ENCODE measurements around the gene F5.
A peak's percentile ranks its signal among the peaks of the same experiment; 100 is the strongest.
"Not testable (repeated sequence)": the region's sequence is repeated elsewhere in the genome, so short reads cannot be mapped to it uniquely, and the experiment has no call there.

F5 gene

GRCh38 chr1:169546087-169546995 is 39.9 kb downstream of the F5 start:
- H3K27me3 ChIP-seq (ENCODE audit: insufficient read depth, poor library complexity, severe bottlenecking), result no peaks in the 10 kb centered on the region
- H3K4me3 ChIP-seq (ENCODE audit: severe bottlenecking), result no peak overlapping the region
- ATAC-seq (ENCODE audit: low read depth) (peak; percentile 88), DNase-seq (ENCODE audit: low spot score) (no peak)
- H3K36me3 ChIP-seq (ENCODE audit: low read depth), result no peaks in the 10 kb centered on the region
- H3K9me3 ChIP-seq (ENCODE audit: severe bottlenecking), result no peaks in the 10 kb centered on the region
- H3K4me1 ChIP-seq (ENCODE audit: insufficient read depth, poor library complexity, severe bottlenecking), result no peaks in the 10 kb centered on the region
- no peak overlapping the region for H3K27ac ChIP-seq (ENCODE audit: poor library complexity, severe bottlenecking)
- TF ChIP-seq CTCF (IDR thresholded peaks at IDR 0.05; ENCODE audit: poor library complexity, severe bottlenecking), result peak; percentile 94

GRCh38 chr1:169545472-169545871 is 40.8 kb downstream of the F5 start:
- ATAC-seq (ENCODE audit: low read depth) (no peak), DNase-seq (ENCODE audit: low spot score) (no peak)
- H3K4me1 ChIP-seq (ENCODE audit: insufficient read depth, poor library complexity, severe bottlenecking), result no peaks in the 10 kb centered on the region
- TF ChIP-seq CTCF (IDR thresholded peaks at IDR 0.05; ENCODE audit: poor library complexity, severe bottlenecking), result no peak
- no peaks in the 10 kb centered on the region for H3K27me3 ChIP-seq (ENCODE audit: insufficient read depth, poor library complexity, severe bottlenecking)
- H3K4me3 ChIP-seq (ENCODE audit: severe bottlenecking), result no peak overlapping the region
- H3K36me3 ChIP-seq (ENCODE audit: low read depth), result no peaks in the 10 kb centered on the region
- H3K9me3 ChIP-seq (ENCODE audit: severe bottlenecking), result no peaks in the 10 kb centered on the region
- H3K27ac ChIP-seq (ENCODE audit: poor library complexity, severe bottlenecking), result no peak overlapping the region

DNA sequence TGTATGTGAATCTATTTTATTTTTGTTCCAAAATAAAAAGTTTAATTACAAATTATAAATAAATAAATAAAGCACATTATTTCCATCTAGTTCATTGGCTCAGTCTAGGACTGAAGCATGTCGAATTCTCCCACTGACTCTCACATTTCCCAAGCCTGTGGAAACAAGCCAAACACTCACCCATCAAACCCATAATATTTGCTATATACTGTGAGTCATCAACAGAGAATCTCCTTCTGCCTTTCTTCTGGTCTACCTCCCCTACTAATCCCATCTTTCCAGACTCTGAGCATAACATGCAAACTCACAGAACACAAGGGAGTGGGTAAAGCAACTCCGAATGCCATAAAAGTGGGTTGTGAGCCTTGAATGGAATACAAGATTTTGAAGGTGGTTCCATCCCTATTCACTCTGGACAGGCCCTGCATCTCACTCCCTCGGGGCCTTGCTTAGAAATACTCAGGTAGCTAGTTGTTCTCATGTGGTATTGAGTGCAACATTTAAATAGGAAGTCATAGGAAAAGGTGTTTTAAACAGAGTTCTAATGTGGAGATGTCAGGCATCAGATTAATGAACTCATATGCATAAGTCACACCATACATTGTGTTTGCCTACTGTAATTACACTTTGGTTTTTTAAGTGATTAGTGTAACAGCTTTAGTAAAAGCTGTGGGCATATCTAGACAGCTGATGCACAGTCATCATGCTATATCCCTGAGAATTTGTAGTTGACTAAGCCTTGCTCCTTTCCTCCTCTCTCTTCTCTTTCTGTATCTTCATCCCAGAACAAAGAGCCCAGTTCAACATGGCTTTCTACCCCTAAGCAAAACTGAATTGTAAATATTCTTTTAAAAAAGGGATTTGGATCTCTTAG is 47.0 kb downstream of the F5 start:
- Histone ChIP-seq H3K36me3 (ENCODE audit: low read depth) (no peaks in the 10 kb centered on the region), H3K4me3 (ENCODE audit: severe bottlenecking) (no peak overlapping the region), H3K27ac (ENCODE audit: poor library complexity, severe bottlenecking) (peak overlapping the region; percentile 31), H3K4me1 (ENCODE audit: insufficient read depth, poor library complexity, severe bottlenecking) (peaks cover 14% of the 10 kb centered on the region), H3K27me3 (ENCODE audit: insufficient read depth, poor library complexity, severe bottlenecking) (no peaks in the 10 kb centered on the region), H3K9me3 (ENCODE audit: severe bottlenecking) (no peaks in the 10 kb centered on the region)
- TF ChIP-seq CTCF (IDR thresholded peaks at IDR 0.05; ENCODE audit: poor library complexity, severe bottlenecking), result no peak
- no peak for DNase-seq (ENCODE audit: low spot score)
- peak; percentile 96 for ATAC-seq (ENCODE audit: low read depth)

GRCh38 chr1:169534653-169535052 is 51.6 kb downstream of the F5 start:
- Histone ChIP-seq H3K9me3 (ENCODE audit: severe bottlenecking) (no peaks in the 10 kb centered on the region), H3K4me3 (ENCODE audit: severe bottlenecking) (no peak overlapping the region), H3K27ac (ENCODE audit: poor library complexity, severe bottlenecking) (no peak overlapping the region), H3K27me3 (ENCODE audit: insufficient read depth, poor library complexity, severe bottlenecking) (no peaks in the 10 kb centered on the region), H3K4me1 (ENCODE audit: insufficient read depth, poor library complexity, severe bottlenecking) (peaks cover 21% of the 10 kb centered on the region), H3K36me3 (ENCODE audit: low read depth) (no peaks in the 10 kb centered on the region)
- TF ChIP-seq CTCF (IDR thresholded peaks at IDR 0.05; ENCODE audit: poor library complexity, severe bottlenecking), result no peak
- DNase-seq (ENCODE audit: low spot score), result no peak
- no peak for ATAC-seq (ENCODE audit: low read depth)

- not testable (repeated sequence) for H3K36me3 ChIP-seq (ENCODE audit: low read depth); H3K27me3 ChIP-seq (ENCODE audit: insufficient read depth, poor library complexity, severe bottlenecking); DNase-seq (ENCODE audit: low spot score); H3K9me3 ChIP-seq (ENCODE audit: severe bottlenecking); H3K4me3 ChIP-seq (ENCODE audit: severe bottlenecking); H3K27ac ChIP-seq (ENCODE audit: poor library complexity, severe bottlenecking); ATAC-seq (ENCODE audit: low read depth)
- H3K4me1 ChIP-seq (ENCODE audit: insufficient read depth, poor library complexity, severe bottlenecking), result peaks cover 21% of the 10 kb centered on the region
Observed at GRCh38 chr1:169533528-169534190, 52.6 kb downstream of the F5 start.

Measured in RWPE2 (cell line).